ENCODE measurements around the gene PRKCSH.

The PRKCSH gene

DNA sequence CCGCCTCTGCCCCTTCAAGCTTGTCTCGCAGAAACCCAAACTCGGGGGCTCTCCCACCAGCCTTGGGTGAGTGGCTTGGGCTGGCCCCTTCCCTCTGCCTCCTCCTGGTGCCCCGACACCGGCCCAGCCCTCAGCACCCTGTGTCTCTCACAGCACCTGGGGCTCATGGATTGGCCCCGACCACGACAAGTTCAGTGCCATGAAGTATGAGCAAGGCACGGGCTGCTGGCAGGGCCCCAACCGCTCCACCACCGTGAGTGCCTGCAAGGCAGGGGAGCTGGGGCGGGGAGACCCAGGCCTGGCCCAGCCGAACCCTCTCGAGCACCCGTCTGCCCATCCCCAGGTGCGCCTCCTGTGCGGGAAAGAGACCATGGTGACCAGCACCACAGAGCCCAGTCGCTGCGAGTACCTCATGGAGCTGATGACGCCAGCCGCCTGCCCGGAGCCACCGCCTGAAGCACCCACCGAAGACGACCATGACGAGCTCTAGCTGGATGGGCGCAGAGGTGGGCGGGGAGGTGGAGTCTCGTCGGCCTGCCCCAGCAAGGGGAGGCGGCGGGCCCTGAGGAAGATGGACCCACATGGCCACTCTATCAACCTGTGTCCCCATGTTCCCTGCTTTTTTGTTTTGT, 13.6 kb downstream of the PRKCSH start:
- Histone ChIP-seq H2BK5ac (ENCODE audit: low read depth, low read length, poor library complexity) (no peak overlapping the region), H3K36me3 (ENCODE audit: control insufficient read depth in 1 of 2, insufficient read depth in 2 of 2, low read length in 2 of 2) (peaks cover 58 to 60% of the 10 kb centered on the region in 2 experiments), H3K9ac (ENCODE audit: low read length) (no peak overlapping the region), H3K4me1 (ENCODE audit: control insufficient read depth in 1 of 2, insufficient read depth in 2 of 2, low read length in 2 of 2) (no peaks in the 10 kb centered on the region), H3K4me2 (ENCODE audit: low read length) (no peak overlapping the region), H2AFZ (ENCODE audit: insufficient read depth, low read length, poor library complexity) (no peak overlapping the region), H2BK12ac (ENCODE audit: low read length) (no peak overlapping the region), H3K79me1 (ENCODE audit: low read length) (no peaks in the 10 kb centered on the region), H3K27ac (ENCODE audit: low read depth, low read length) (no peak overlapping the region), H3K9me3 (ENCODE audit: insufficient read depth, low read depth, low read length) (no peaks in the 10 kb centered on the region), H3K23ac (ENCODE audit: low read length) (no peak overlapping the region), H2AK5ac (ENCODE audit: low read length) (no peak overlapping the region), H3K79me2 (ENCODE audit: control insufficient read depth, insufficient read depth, low read length, poor library complexity) (no peaks in the 10 kb centered on the region), H4K91ac (ENCODE audit: low read depth, low read length) (no peak overlapping the region), H4K8ac (ENCODE audit: low read depth, low read length) (no peak overlapping the region), H3K14ac (ENCODE audit: low read length) (no peak overlapping the region), H3K27me3 (ENCODE audit: insufficient read depth, low read length) (no peaks in the 10 kb centered on the region), H3K4me3 (ENCODE audit: low read depth, low read length) (no peak overlapping the region), H3K4ac (ENCODE audit: low read depth, low read length) (no peak overlapping the region), H2BK120ac (ENCODE audit: insufficient read depth, low read length, poor library complexity) (no peak overlapping the region), H3K18ac (ENCODE audit: low read length) (no peak overlapping the region), H4K12ac (ENCODE audit: low read depth, low read length) (no peak overlapping the region)
- no CpG with 5 or more reads among the region's 31 CpGs for WGBS (ENCODE audit: extremely low coverage, insufficient coverage, insufficient read length)
- no peak for DNase-seq

DNA sequence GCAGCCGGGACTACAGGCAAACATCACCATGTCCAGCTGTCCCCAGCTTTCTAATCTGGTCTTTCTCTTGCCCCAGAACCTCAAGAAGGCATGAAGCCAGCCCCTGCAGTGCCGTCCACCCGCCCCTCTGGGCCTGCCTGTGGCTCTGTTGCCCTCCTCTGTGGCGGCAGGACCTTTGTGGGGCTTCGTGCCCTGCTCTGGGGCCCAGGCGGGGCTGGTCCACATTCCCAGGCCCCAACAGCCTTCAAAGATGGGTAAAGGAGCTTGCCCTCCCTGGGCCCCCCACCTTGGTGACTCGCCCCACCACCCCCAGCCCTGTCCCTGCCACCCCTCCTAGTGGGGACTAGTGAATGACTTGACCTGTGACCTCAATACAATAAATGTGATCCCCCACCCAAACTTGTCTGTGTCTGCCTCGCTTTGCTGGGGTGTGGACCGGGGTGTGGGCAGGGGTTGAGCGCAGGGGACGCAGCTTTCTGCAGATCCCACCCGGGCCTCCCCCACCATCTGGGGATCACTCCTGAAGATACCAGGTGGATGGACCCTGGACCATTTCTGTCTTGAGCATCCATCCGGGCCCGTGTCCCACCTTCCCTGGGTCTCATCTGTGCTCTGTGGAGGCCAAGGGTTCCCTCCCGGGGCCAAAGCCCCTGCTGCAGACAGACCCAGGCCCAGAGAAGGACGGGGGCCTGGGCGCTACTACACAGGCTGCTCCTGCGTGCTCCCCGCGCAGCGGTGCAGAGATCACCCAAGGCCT, 15.3 kb downstream of the PRKCSH start:
- H3K36me3 ChIP-seq (ENCODE audit: control insufficient read depth in 1 of 2, insufficient read depth in 2 of 2, low read length in 2 of 2): peaks cover 41 to 43% of the 10 kb centered on the region in 2 experiments
- H3K9ac ChIP-seq (ENCODE audit: low read length): no peak overlapping the region
- no peak overlapping the region for H2BK5ac ChIP-seq (ENCODE audit: low read depth, low read length, poor library complexity)
- no peaks in the 10 kb centered on the region for H3K4me1 ChIP-seq (ENCODE audit: control insufficient read depth in 1 of 2, insufficient read depth in 2 of 2, low read length in 2 of 2)
- H3K14ac ChIP-seq (ENCODE audit: low read length): no peak overlapping the region
- H2AK5ac ChIP-seq (ENCODE audit: low read length): no peak overlapping the region
- H2AFZ ChIP-seq (ENCODE audit: insufficient read depth, low read length, poor library complexity): no peak overlapping the region
- no peak for DNase-seq
- H3K79me1 ChIP-seq (ENCODE audit: low read length): no peaks in the 10 kb centered on the region
- H4K91ac ChIP-seq (ENCODE audit: low read depth, low read length): no peak overlapping the region
- no peak overlapping the region for H3K23ac ChIP-seq (ENCODE audit: low read length)
- H4K12ac ChIP-seq (ENCODE audit: low read depth, low read length): no peak overlapping the region
- no peaks in the 10 kb centered on the region for H3K79me2 ChIP-seq (ENCODE audit: control insufficient read depth, insufficient read depth, low read length, poor library complexity)
- H3K9me3 ChIP-seq (ENCODE audit: insufficient read depth, low read depth, low read length): no peaks in the 10 kb centered on the region
- H3K4ac ChIP-seq (ENCODE audit: low read depth, low read length): no peak overlapping the region
- H4K8ac ChIP-seq (ENCODE audit: low read depth, low read length): no peak overlapping the region
- H3K27me3 ChIP-seq (ENCODE audit: insufficient read depth, low read length): no peaks in the 10 kb centered on the region
- no peak overlapping the region for H2BK120ac ChIP-seq (ENCODE audit: insufficient read depth, low read length, poor library complexity)
- no peak overlapping the region for H3K27ac ChIP-seq (ENCODE audit: low read depth, low read length)
- H3K18ac ChIP-seq (ENCODE audit: low read length): no peak overlapping the region
- no peak overlapping the region for H3K4me3 ChIP-seq (ENCODE audit: low read depth, low read length)
- no peak overlapping the region for H2BK12ac ChIP-seq (ENCODE audit: low read length)
- no peak overlapping the region for H3K4me2 ChIP-seq (ENCODE audit: low read length)
- WGBS (ENCODE audit: extremely low coverage, insufficient coverage, insufficient read length): no CpG with 5 or more reads among the region's 21 CpGs

DNA sequence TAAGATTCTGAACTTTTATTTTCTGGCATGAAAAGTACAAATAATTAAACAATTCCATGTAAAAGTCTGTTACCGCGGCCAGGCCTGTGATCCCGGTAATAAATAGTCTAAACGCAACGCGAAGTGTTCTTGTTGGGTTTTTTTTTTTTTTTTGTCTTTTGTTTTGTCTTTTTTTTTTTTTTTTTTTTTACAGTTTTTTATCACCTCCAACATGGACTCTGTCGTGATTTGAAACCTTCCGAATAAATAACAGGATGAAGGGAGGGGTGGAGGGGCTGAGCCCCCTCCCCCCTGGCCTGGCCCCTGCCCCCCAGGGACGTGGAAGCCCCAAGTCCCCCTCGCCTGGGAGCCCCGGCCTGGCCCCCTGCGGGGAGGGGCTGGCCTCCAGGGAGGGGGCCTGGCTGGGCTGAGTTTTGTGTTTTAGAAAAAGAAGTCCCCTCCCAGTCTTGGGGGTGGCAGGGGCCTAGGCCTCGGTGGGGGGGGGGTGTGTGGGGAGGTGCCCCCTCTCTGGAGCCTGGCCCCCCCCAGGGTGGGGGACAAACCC, 16.0 kb downstream of the PRKCSH start:
- no CpG with 5 or more reads among the region's 13 CpGs for WGBS (ENCODE audit: extremely low coverage, insufficient coverage, insufficient read length)
- Histone ChIP-seq H3K14ac (ENCODE audit: low read length) (no peak overlapping the region), H3K9me3 (ENCODE audit: insufficient read depth, low read depth, low read length) (no peaks in the 10 kb centered on the region), H3K36me3 (ENCODE audit: control insufficient read depth in 1 of 2, insufficient read depth in 2 of 2, low read length in 2 of 2) (peaks cover 35 to 38% of the 10 kb centered on the region in 2 experiments), H4K91ac (ENCODE audit: low read depth, low read length) (no peak overlapping the region), H2BK12ac (ENCODE audit: low read length) (no peak overlapping the region), H3K18ac (ENCODE audit: low read length) (no peak overlapping the region), H3K79me1 (ENCODE audit: low read length) (no peaks in the 10 kb centered on the region), H3K9ac (ENCODE audit: low read length) (no peak overlapping the region), H3K79me2 (ENCODE audit: control insufficient read depth, insufficient read depth, low read length, poor library complexity) (no peaks in the 10 kb centered on the region), H3K27ac (ENCODE audit: low read depth, low read length) (no peak overlapping the region), H3K4me1 (ENCODE audit: control insufficient read depth in 1 of 2, insufficient read depth in 2 of 2, low read length in 2 of 2) (no peaks in the 10 kb centered on the region), H2BK5ac (ENCODE audit: low read depth, low read length, poor library complexity) (no peak overlapping the region), H4K8ac (ENCODE audit: low read depth, low read length) (no peak overlapping the region), H3K27me3 (ENCODE audit: insufficient read depth, low read length) (no peaks in the 10 kb centered on the region), H2BK120ac (ENCODE audit: insufficient read depth, low read length, poor library complexity) (no peak overlapping the region), H3K23ac (ENCODE audit: low read length) (no peak overlapping the region), H3K4ac (ENCODE audit: low read depth, low read length) (no peak overlapping the region), H2AK5ac (ENCODE audit: low read length) (no peak overlapping the region), H4K12ac (ENCODE audit: low read depth, low read length) (no peak overlapping the region), H2AFZ (ENCODE audit: insufficient read depth, low read length, poor library complexity) (no peak overlapping the region), H3K4me3 (ENCODE audit: low read depth, low read length) (no peak overlapping the region), H3K4me2 (ENCODE audit: low read length) (no peak overlapping the region)
- DNase-seq: no peak

DNA sequence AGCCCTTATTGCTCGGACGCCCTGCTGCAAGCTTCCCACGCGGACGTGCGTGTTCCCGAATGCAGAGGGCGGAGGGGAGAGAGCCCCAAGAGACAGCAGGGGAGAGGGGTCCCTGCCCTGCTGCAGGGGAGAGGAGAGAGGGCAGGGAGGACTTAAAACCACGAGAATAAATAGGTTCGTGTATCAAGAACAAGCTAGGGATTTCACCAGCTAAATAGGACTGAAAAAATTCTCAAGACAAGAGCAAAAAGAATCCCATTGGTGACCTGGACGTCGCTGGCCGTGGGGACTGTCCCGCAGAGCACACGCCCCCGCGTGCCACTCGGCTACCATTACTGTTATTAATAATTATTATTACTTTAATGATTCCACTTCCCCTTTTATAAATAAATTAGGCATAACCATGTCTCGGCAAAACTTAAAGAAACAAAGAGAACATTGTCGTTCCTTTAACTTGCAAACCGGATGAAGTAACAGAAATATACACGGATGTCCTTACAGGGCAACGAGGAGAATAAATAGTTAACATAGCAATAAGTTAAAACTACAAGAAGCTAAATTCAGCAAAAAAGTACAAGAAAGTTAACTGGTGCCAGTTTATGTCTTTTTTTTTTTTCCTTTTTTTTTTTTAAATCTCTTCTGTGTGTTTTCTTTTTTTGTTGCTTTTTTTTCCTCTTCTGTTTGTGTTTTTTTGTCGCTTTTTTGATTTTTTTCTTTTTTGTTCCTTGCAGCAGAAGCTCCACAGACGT, 16.6 kb downstream of the PRKCSH start:
- Histone ChIP-seq H4K91ac (ENCODE audit: low read depth, low read length) (no peak overlapping the region), H4K8ac (ENCODE audit: low read depth, low read length) (no peak overlapping the region), H3K14ac (ENCODE audit: low read length) (no peak overlapping the region), H3K27ac (ENCODE audit: low read depth, low read length) (no peak overlapping the region), H2BK120ac (ENCODE audit: insufficient read depth, low read length, poor library complexity) (no peak overlapping the region), H3K18ac (ENCODE audit: low read length) (no peak overlapping the region), H3K79me2 (ENCODE audit: control insufficient read depth, insufficient read depth, low read length, poor library complexity) (no peaks in the 10 kb centered on the region), H3K36me3 (ENCODE audit: control insufficient read depth in 1 of 2, insufficient read depth in 2 of 2, low read length in 2 of 2) (peaks cover 30 to 34% of the 10 kb centered on the region in 2 experiments), H2BK12ac (ENCODE audit: low read length) (no peak overlapping the region), H2AFZ (ENCODE audit: insufficient read depth, low read length, poor library complexity) (no peak overlapping the region), H3K4me3 (ENCODE audit: low read depth, low read length) (no peak overlapping the region), H3K4ac (ENCODE audit: low read depth, low read length) (no peak overlapping the region), H3K4me1 (ENCODE audit: control insufficient read depth in 1 of 2, insufficient read depth in 2 of 2, low read length in 2 of 2) (no peaks in the 10 kb centered on the region), H4K12ac (ENCODE audit: low read depth, low read length) (no peak overlapping the region), H3K9ac (ENCODE audit: low read length) (no peak overlapping the region), H3K79me1 (ENCODE audit: low read length) (no peaks in the 10 kb centered on the region), H3K9me3 (ENCODE audit: insufficient read depth, low read depth, low read length) (no peaks in the 10 kb centered on the region), H3K4me2 (ENCODE audit: low read length) (no peak overlapping the region), H3K27me3 (ENCODE audit: insufficient read depth, low read length) (no peaks in the 10 kb centered on the region), H2BK5ac (ENCODE audit: low read depth, low read length, poor library complexity) (no peak overlapping the region), H2AK5ac (ENCODE audit: low read length) (no peak overlapping the region), H3K23ac (ENCODE audit: low read length) (no peak overlapping the region)
- DNase-seq: no peak
- no CpG with 5 or more reads among the region's 25 CpGs for WGBS (ENCODE audit: extremely low coverage, insufficient coverage, insufficient read length)

Measured in trophoblast cell (in vitro differentiated cells and primary cell).